D721Med (cell line): ENCODE data around the gene GBE1.
"Not testable (repeated sequence)": the region's sequence is repeated elsewhere in the genome, so short reads cannot be mapped to it uniquely, and the experiment has no call there.

ENCODE experiments used
- DNase-seq: peaks from one replicate; pipeline ENCODE4 v3.0.0; 2011; ENCODE audit warnings: low spot score; ENCODE audit not compliant: insufficient read length
- FAIRE-seq: peaks from 2 replicates; lab custom pipeline; 2011; peaks lifted over from hg19 to GRCh38; lab: Jason Lieb, UNC
- TF ChIP-seq, protein P1 (sequence below): IDR thresholded peaks from 2 replicates; pipeline ENCODE4 v1.5.1; 2012; ENCODE audit warnings: mild to moderate bottlenecking, control low read depth; ENCODE audit not compliant: insufficient read depth; ENCODE audit errors: missing control alignments

Gene GBE1

DNA sequence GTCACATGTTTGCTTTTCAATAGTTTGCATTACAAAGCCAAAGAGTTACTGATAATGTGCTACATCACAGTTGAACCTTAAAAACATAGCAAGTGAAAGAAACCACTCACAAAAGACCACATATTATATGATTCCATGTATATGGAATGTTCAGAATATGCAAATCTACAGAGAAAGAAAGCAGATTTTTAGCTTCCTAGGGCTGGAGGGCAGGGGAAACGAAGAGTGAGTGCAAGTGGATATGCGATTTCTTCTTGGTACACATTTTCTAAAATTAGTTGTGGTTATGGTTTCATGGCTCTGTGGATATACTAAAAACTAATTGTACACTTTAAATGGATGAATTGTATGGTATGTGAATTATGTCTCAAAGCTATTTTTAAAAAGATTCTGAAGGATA is 4.0 kb upstream of the GBE1 start:
- FAIRE-seq (no peak), DNase-seq (no peak)
- TF ChIP-seq, protein P1, sequence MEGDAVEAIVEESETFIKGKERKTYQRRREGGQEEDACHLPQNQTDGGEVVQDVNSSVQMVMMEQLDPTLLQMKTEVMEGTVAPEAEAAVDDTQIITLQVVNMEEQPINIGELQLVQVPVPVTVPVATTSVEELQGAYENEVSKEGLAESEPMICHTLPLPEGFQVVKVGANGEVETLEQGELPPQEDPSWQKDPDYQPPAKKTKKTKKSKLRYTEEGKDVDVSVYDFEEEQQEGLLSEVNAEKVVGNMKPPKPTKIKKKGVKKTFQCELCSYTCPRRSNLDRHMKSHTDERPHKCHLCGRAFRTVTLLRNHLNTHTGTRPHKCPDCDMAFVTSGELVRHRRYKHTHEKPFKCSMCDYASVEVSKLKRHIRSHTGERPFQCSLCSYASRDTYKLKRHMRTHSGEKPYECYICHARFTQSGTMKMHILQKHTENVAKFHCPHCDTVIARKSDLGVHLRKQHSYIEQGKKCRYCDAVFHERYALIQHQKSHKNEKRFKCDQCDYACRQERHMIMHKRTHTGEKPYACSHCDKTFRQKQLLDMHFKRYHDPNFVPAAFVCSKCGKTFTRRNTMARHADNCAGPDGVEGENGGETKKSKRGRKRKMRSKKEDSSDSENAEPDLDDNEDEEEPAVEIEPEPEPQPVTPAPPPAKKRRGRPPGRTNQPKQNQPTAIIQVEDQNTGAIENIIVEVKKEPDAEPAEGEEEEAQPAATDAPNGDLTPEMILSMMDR, result no peak

DNA sequence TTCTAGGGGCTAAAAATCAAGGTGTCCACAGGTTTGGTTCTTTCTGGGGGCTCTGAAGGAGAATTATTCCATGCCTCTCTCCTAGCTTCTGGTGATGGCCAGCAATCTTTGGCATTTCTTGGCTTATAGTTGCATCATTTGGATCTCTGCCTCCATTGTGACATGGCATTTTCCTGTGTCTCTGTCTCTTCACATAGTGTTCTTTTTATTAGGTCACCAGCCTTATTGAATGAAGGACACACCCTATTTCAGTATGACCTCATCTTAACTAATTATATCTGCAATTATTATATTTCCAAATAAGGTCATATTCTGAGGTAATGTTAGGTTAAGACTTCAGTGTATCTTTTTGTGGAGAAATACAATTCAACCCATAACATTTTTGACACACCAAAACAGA is 3.2 kb upstream of the GBE1 start:
- FAIRE-seq (no peak), DNase-seq (no peak)
- TF ChIP-seq, protein P1, result no peak

DNA sequence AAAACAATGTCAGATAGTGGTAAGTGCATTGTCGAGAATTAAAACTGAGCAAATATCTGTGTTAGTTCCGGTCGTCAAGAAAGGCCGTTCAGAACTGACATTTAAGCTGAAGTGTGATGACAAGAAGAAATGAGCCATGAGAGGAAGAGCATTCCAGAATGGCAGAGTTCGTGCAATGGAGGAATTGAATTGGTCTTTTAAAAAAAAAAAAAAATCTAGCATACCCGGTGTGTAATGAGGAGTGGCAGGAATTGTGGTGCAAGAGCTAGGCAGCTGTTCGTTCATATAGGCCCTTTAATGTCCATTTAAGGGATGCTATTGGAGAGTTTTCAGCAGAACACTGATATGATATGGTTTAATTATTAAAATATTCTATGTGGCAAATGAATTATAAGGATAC is 2.6 kb upstream of the GBE1 start:
- FAIRE-seq (no peak), DNase-seq (no peak)
- TF ChIP-seq, protein P1, result no peak

DNA sequence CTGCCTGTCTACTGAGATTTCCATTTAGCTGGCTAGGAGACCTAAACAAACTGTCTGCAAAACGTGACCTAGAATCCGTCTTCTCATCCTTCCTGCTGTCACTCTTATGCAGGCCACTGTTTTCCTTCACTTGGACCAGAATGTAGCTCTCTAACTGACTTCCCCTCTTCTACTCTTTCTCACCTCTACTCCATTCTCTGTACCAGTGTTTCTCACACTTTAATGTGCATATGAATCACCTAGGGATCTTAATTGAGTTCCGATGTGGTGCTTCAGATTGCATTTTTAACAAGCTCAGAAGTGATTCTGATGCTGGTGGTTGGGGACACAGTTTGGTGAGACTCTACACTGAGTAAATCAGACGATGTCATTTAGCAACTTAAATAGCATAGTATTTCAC is 1.6 kb upstream of the GBE1 start:
- TF ChIP-seq, protein P1, result no peak
- DNase-seq (no peak), FAIRE-seq (no peak)

DNA sequence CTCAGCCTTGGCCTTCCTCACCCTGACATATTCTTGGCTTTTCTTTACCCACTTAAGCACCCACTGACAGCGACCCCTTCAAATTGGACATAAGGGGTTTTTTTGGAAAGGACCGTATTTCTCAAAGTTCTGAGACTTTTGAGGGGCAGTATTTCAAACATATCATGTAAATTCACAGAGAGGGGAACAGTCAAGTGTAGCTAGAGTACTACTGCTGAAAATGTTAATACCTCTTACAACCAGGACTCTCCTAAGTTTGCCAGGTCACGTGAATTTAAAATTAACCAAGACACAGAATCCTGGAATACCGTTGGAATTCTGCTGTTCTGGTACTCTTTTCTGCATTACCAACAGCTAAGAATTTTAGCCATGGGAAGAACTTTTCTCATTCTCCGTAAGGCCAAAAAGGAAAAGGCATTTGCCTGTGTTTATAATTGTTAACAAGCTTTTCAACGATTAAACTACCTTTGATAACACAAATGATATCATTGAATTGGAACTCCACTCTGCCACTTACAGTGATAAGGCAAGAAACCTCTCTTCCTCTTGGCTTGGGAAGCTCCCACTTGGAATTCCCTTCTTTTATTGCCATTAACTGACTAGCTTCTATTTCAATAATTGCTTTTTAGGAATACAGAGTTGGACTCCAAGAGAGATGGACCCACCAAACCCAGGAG is 597 bp upstream of the GBE1 start:
- DNase-seq, result no peak

DNA sequence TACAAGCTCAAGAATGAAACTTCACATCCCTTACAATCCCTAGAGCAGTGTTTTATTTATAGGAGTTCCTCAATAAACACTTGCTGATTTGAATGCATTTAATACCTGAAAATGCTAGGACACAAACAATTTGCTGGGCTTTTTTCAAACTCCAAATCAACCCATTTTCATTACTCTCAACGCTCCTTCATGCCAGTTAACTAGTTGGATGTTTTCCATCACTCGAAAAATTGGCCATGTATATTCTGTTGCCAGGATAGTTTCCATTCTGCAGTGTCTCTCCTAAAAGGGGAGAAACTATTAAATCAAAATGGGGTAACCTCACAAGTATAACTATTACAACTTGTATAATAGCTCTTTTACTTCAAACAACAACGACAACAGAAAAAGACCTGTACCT is 1.2 kb downstream of the GBE1 start:
- TF ChIP-seq, protein P1, result no peak
- no peak for DNase-seq
- FAIRE-seq, result no peak

More for the DNA sequence above, 597 bp upstream of the GBE1 start:
- TF ChIP-seq, protein P1, result no peak
- no peak for FAIRE-seq

DNA sequence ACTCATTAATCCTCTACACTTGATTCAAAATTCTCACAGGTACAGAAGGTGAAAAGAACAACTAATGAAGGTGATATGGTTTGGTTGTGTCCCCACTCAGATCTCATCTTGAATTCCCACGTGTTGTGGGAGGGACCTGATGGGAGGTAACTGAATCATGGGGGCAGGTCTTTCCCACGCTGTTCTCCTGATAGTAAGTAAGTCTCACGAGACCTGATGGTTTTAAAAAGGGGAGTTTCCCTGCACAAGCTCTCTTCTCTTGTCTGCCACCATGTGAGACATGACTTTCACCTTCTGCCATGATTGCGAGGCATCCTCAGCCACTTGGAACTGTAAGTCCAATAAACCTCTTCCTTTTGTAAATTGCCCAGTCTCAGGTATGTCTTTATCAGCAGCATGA is 2.7 kb downstream of the GBE1 start:
- DNase-seq, FAIRE-seq: not testable (repeated sequence)
